IPS DF 6.9 (cell line): ENCODE measurements around the gene MYH6.
"Not testable (repeated sequence)": the region's sequence is repeated elsewhere in the genome, so short reads cannot be mapped to it uniquely, and the experiment has no call there.

ENCODE experiments used
- DNase-seq: peaks from one replicate; pipeline ENCODE4 v3.0.0-alpha.2; 2013; ENCODE audit warnings: low read depth, low spot score
- H3K27ac ChIP-seq: one replicate; pipeline ENCODE4 v1.5.1; 2013; ENCODE audit warnings: low read length, control low read depth
- H3K27me3 ChIP-seq: 2 replicates; pipeline ENCODE4 v1.6.1; 2013; ENCODE audit warnings: mild to moderate bottlenecking, low read length; ENCODE audit not compliant: control insufficient read depth, insufficient read depth
- H3K36me3 ChIP-seq: 2 replicates; pipeline ENCODE4 v1.6.1; 2013; ENCODE audit warnings: low read length; ENCODE audit not compliant: control insufficient read depth, insufficient read depth
- H3K4me1 ChIP-seq: 2 replicates; pipeline ENCODE4 v1.6.1; 2013; ENCODE audit warnings: low read length; ENCODE audit not compliant: control insufficient read depth, insufficient read depth
- H3K4me3 ChIP-seq: 2 replicates; pipeline ENCODE4 v1.5.1; 2013; ENCODE audit warnings: mild to moderate bottlenecking, low read length
- H3K9me3 ChIP-seq: 2 replicates; pipeline ENCODE4 v1.6.1; 2013; ENCODE audit warnings: low read length, inconsistent platforms; ENCODE audit not compliant: control insufficient read depth, insufficient read depth
- WGBS: extraction: QIAGEN DNeasy Blood & Tissue Kit; methylation state at CpG from one replicate; pipeline ENCODE4 v1.1.7; 2013; ENCODE audit warnings: mixed read lengths, missing lambda C conversion rate; ENCODE audit not compliant: insufficient read length, insufficient coverage; 5-methylcytosine and 5-hydroxymethylcytosine counted together

The MYH6 gene

DNA sequence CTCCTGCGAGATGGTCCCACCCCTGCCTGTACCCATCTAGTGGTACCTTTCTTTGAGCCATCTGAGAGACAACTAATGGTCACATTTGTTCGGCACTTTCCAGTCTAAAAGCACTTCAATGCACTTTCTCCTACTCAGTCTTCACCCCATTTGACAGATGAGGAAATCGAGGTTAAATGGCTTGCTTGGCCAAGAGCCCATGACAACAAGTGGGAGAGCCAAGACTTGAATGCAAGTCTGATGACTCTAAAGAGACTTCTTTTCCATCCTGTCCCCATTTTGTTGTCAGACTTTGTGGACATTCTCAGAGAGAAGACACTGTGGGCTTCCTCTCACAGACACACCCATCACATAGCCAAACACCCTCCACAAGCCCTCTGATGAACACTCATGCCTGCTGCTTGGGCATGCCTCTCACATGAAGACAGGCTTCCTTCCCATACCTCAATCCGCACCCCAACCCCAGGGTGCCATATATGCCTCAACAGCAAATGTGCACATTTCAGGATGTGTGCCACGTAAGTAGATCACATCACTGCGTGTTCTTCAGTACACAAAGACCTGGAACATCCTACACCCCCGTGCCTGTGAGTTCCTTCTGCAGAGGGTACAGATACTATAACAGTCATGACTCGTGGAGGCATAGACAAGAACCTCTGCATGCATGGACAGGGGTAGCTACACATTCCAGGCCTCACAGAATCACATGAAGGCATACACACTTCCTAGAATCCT lies 26.6 kb upstream of the MYH6 start:
- no CpG with 5 or more reads among the region's 8 CpGs for WGBS
- H3K4me1 ChIP-seq, result peaks cover 2% of the 10 kb centered on the region; the same call in 1 of the 2 replicates
- no peak overlapping the region for H3K27ac ChIP-seq
- DNase-seq, result no peak
- no peaks in the 10 kb centered on the region for H3K27me3 ChIP-seq
- H3K9me3 ChIP-seq, result no peaks in the 10 kb centered on the region
- H3K4me3 ChIP-seq, result no peak overlapping the region
- H3K36me3 ChIP-seq, result no peaks in the 10 kb centered on the region

- no peak overlapping the region for H3K4me3 ChIP-seq
- no peak overlapping the region for H3K27ac ChIP-seq
- H3K27me3 ChIP-seq, result no peaks in the 10 kb centered on the region
- no peaks in the 10 kb centered on the region for H3K36me3 ChIP-seq
- peaks cover 2% of the 10 kb centered on the region; the same call in 1 of the 2 replicates for H3K4me1 ChIP-seq
- H3K9me3 ChIP-seq, result no peaks in the 10 kb centered on the region
- no peak for DNase-seq
- no CpG with 5 or more reads among the region's 10 CpGs for WGBS
Observed at GRCh38 chr14:23433457-23433856, 25.4 kb upstream of the MYH6 start.

GRCh38 chr14:23432946-23433345 lies 24.9 kb upstream of the MYH6 start:
- WGBS, result no CpG with 5 or more reads among the region's 10 CpGs
- Histone ChIP-seq H3K27me3 (no peaks in the 10 kb centered on the region), H3K4me3 (no peak overlapping the region)

GRCh38 chr14:23432102-23432925 lies 24.2 kb upstream of the MYH6 start:
- Histone ChIP-seq H3K27ac (no peak overlapping the region), H3K4me3 (no peak overlapping the region), H3K27me3 (no peaks in the 10 kb centered on the region), H3K36me3 (no peaks in the 10 kb centered on the region), H3K4me1 (no peaks in the 10 kb centered on the region), H3K9me3 (no peaks in the 10 kb centered on the region)
- DNase-seq, result no peak
- 100% methylated on average over 3 of the region's 17 CpGs for WGBS

More at GRCh38 chr14:23432946-23433345, 24.9 kb upstream of the MYH6 start:
- Histone ChIP-seq H3K36me3 (no peaks in the 10 kb centered on the region), H3K9me3 (no peaks in the 10 kb centered on the region), H3K27ac (no peak overlapping the region), H3K4me1 (no peaks in the 10 kb centered on the region)
- DNase-seq, result no peak

- H3K27ac ChIP-seq, result no peak overlapping the region
- no CpG with 5 or more reads among the region's 10 CpGs for WGBS
- H3K27me3 ChIP-seq, result no peaks in the 10 kb centered on the region
- no peaks in the 10 kb centered on the region for H3K9me3 ChIP-seq
- no peak overlapping the region for H3K4me3 ChIP-seq
- no peaks in the 10 kb centered on the region for H3K36me3 ChIP-seq
- no peaks in the 10 kb centered on the region for H3K4me1 ChIP-seq
- no peak for DNase-seq
Observed at GRCh38 chr14:23431486-23431885, 23.4 kb upstream of the MYH6 start.

DNA sequence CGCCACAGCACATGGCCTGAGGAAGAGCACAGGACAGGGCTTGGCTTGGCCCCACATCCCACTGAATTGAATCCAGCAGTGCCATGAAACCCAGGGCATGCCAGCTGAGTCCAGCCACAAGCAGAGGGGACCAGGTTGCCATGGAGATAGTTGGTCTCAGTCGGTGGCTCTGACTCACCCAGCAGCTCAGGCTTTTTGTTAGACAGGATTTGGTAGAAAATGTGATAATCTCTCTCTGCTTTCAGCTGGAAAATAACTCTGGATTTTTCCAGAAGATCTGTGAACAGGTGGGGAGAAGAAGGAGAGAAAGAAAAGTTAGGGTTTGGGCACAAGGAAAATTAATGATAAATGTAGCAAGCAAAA lies 22.6 kb upstream of the MYH6 start:
- no peak for DNase-seq
- no peaks in the 10 kb centered on the region for H3K4me1 ChIP-seq
- WGBS, result no CpG with 5 or more reads among the region's 2 CpGs
- no peaks in the 10 kb centered on the region for H3K36me3 ChIP-seq
- H3K4me3 ChIP-seq, result no peak overlapping the region
- H3K9me3 ChIP-seq, result no peaks in the 10 kb centered on the region
- no peaks in the 10 kb centered on the region for H3K27me3 ChIP-seq
- H3K27ac ChIP-seq, result no peak overlapping the region

DNA sequence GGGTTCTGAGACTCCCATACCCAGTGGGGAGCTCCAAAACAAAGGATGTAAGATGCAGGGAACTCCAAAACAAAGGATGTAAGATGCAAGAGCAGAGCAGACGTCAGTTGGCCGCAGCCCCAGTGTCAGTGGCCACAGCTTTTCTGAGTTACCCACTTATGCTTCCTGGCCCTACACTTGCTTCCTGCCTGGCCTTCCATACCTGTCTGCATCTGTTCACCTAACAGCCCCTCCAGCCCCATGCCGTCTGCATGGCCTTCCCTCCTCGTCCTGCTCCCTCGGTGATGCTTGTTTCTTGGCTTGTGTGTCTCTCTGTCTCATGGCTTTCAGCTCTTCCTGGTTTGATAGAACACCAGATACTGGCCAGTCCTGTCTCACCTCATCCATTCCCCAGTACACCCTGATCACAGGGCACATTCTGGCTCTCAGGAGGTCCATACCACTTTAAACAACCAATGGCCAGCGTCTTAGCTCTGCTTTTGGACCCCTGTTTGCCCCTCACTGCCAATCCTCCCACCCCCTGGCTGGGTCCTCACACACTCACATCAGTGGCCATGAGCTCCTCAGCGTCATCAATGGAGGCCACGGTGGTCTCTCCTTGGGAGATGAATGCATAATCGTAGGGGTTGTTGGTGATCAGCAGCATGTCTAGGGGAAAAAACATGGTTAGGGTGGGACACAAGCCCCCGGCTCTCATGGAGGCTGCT lies 22.1 kb upstream of the MYH6 start:
- Histone ChIP-seq H3K4me1 (no peaks in the 10 kb centered on the region), H3K27me3 (no peaks in the 10 kb centered on the region), H3K36me3 (no peaks in the 10 kb centered on the region), H3K9me3 (no peaks in the 10 kb centered on the region), H3K4me3 (no peak overlapping the region), H3K27ac (no peak overlapping the region)
- no CpG with 5 or more reads among the region's 10 CpGs for WGBS
- DNase-seq, result no peak

DNA sequence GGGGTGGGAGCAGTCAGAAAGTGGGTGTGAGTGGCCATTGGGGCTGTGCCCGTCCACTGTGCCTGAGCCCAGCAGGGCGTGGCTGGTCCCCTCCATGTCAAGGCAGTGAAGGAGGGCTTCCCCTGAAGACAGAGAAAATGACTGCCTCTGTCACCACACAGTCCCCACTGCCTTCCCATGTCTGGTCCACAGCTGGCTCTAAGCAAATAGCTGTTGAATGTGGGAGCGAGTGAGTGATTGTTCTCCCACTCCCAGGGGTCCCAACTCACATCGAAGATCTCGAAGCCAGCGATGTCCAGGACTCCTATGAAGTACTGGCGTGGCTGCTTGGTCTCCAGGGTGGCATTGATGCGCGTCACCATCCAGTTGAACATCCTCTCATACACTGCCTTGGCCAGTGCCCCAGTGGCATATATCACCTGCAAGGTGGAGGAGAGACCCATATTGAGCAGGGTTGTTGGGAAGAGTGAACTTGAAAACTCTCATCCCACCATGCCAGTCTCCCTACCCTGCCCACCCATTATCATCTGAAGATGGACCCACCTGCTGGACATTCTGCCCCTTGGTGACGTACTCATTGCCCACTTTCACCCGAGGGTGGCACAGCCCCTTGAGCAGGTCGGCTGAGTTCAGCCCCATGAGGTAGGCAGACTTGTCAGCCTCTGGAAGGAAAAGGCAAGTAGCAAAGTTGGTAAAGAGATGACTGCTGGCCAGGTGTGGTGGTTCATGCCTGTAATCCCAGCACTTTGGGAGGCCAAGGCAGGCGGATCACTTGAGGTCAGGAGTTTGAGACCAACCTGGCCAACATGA lies 20.8 kb upstream of the MYH6 start:
- no peaks in the 10 kb centered on the region for H3K27me3 ChIP-seq
- H3K27ac ChIP-seq, result no peak overlapping the region
- H3K4me3 ChIP-seq, result no peak overlapping the region
- H3K9me3 ChIP-seq, result no peaks in the 10 kb centered on the region
- WGBS, result no CpG with 5 or more reads among the region's 13 CpGs
- DNase-seq, result no peak
- no peaks in the 10 kb centered on the region for H3K36me3 ChIP-seq
- H3K4me1 ChIP-seq, result no peaks in the 10 kb centered on the region

- DNase-seq, result not testable (repeated sequence)
Observed at GRCh38 chr14:23425798-23426197, 17.7 kb upstream of the MYH6 start.

DNA sequence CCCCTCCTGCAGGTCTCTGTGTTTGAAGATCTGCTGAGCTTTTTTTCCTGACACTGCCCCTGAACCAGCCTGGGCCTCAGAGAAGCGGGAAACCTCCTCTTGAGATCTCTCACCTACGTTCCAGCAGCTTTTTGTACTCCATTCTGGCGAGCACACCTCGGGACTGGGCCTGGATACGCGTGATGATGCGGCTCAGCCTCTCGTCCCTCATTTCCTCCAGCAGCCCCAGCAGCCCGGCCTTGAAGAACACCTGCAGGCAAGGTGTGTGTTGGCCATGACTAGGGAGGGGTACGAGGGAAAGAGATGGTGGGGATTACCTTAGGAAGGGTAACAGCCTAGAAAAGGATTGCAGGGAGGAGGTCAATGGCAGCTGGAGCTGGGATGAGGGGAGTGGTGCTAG lies 17.1 kb upstream of the MYH6 start:
- WGBS, result no CpG with 5 or more reads among the region's 10 CpGs
- no peaks in the 10 kb centered on the region for H3K36me3 ChIP-seq

More at GRCh38 chr14:23425798-23426197, 17.7 kb upstream of the MYH6 start:
- not testable (repeated sequence) for H3K36me3 ChIP-seq, H3K4me1 ChIP-seq, H3K27me3 ChIP-seq, H3K9me3 ChIP-seq, H3K27ac ChIP-seq, H3K4me3 ChIP-seq
- WGBS, result no CpG with 5 or more reads among the region's 6 CpGs

More for the DNA sequence above, 17.1 kb upstream of the MYH6 start:
- Histone ChIP-seq H3K9me3 (no peaks in the 10 kb centered on the region), H3K27me3 (no peaks in the 10 kb centered on the region), H3K27ac (no peak overlapping the region), H3K4me3 (no peak overlapping the region), H3K4me1 (no peaks in the 10 kb centered on the region)
- DNase-seq, result no peak
